ENCODE results near the gene CHMP4B.

- TF ChIP-seq POLR2A (IDR thresholded peaks at IDR 0.05) (no peak), CTCF (IDR thresholded peaks at IDR 0.05) (no peak)
Observed at GRCh38 chr20:33897313-33897912, 86.3 kb downstream of the CHMP4B start.

Measured in adrenal gland (tissue), 5 donors.